ENCODE data around the gene HDGFL2.

The HDGFL2 gene

GRCh38 chr19:4449639-4450028 lies 22.5 kb upstream of the HDGFL2 start:
- Mint-ChIP-seq H3K4me1 (peaks cover 4% of the 10 kb centered on the region), H3K27me3 (no peaks in the 10 kb centered on the region), H3K9me3 (no peaks in the 10 kb centered on the region), H3K27ac (no peak overlapping the region), H3K36me3 (peaks cover 20% of the 10 kb centered on the region), H3K4me3 (no peak overlapping the region)
- ATAC-seq (ENCODE audit: low read depth) = no peak
- DNase-seq (ENCODE audit: low spot score in 2 of 2) = no peak

GRCh38 chr19:4452230-4452990 lies 19.7 kb upstream of the HDGFL2 start:
- peaks cover 21% of the 10 kb centered on the region for H3K4me1 Mint-ChIP-seq
- H3K4me3 Mint-ChIP-seq = no peak overlapping the region
- no peak overlapping the region for H3K27ac Mint-ChIP-seq
- no peak for DNase-seq (ENCODE audit: low spot score in 2 of 2)
- no peaks in the 10 kb centered on the region for H3K27me3 Mint-ChIP-seq
- H3K9me3 Mint-ChIP-seq = no peaks in the 10 kb centered on the region
- H3K36me3 Mint-ChIP-seq = peaks cover 19% of the 10 kb centered on the region
- ATAC-seq (ENCODE audit: low read depth) = no peak

- Mint-ChIP-seq H3K27me3 (no peaks in the 10 kb centered on the region), H3K36me3 (peaks cover 19% of the 10 kb centered on the region), H3K4me1 (peaks cover 25% of the 10 kb centered on the region), H3K4me3 (no peak overlapping the region), H3K27ac (no peak overlapping the region), H3K9me3 (no peaks in the 10 kb centered on the region)
- no peak for DNase-seq (ENCODE audit: low spot score in 2 of 2)
- ATAC-seq (ENCODE audit: low read depth) = no peak
Observed at GRCh38 chr19:4453232-4454179, 18.6 kb upstream of the HDGFL2 start.

GRCh38 chr19:4454747-4455718 lies 17.1 kb upstream of the HDGFL2 start:
- Mint-ChIP-seq H3K9me3 (no peaks in the 10 kb centered on the region), H3K27me3 (no peaks in the 10 kb centered on the region), H3K27ac (peak overlapping the region; percentile 95), H3K4me3 (peak overlapping the region; percentile 5), H3K4me1 (peaks cover 25% of the 10 kb centered on the region), H3K36me3 (peaks cover 13% of the 10 kb centered on the region)
- DNase-seq (ENCODE audit: low spot score in 2 of 2) (no peak), ATAC-seq (ENCODE audit: low read depth) (no peak)

GRCh38 chr19:4455719-4456475 lies 16.2 kb upstream of the HDGFL2 start:
- DNase-seq (ENCODE audit: low spot score in 2 of 2) = no peak

GRCh38 chr19:4456476-4456842 lies 15.6 kb upstream of the HDGFL2 start:
- Mint-ChIP-seq H3K9me3 (no peaks in the 10 kb centered on the region), H3K27me3 (no peaks in the 10 kb centered on the region), H3K4me1 (peaks cover 25% of the 10 kb centered on the region), H3K36me3 (peaks cover 11% of the 10 kb centered on the region), H3K27ac (peak overlapping the region; percentile 95), H3K4me3 (peak overlapping the region; percentile 88)
- no peak for ATAC-seq (ENCODE audit: low read depth)
- DNase-seq (ENCODE audit: low spot score in 2 of 2) = no peak

More at GRCh38 chr19:4455719-4456475, 16.2 kb upstream of the HDGFL2 start:
- no peaks in the 10 kb centered on the region for H3K27me3 Mint-ChIP-seq
- no peaks in the 10 kb centered on the region for H3K9me3 Mint-ChIP-seq
- peaks cover 25% of the 10 kb centered on the region for H3K4me1 Mint-ChIP-seq
- peak overlapping the region; percentile 95 for H3K27ac Mint-ChIP-seq
- ATAC-seq (ENCODE audit: low read depth) = no peak
- H3K36me3 Mint-ChIP-seq = peaks cover 11% of the 10 kb centered on the region
- H3K4me3 Mint-ChIP-seq = peak overlapping the region; percentile 88

GRCh38 chr19:4456843-4457653 lies 15.0 kb upstream of the HDGFL2 start:
- Mint-ChIP-seq H3K4me1 (peaks cover 25% of the 10 kb centered on the region), H3K4me3 (peak overlapping the region; percentile 88), H3K36me3 (peaks cover 9% of the 10 kb centered on the region), H3K27me3 (no peaks in the 10 kb centered on the region), H3K27ac (peak overlapping the region; percentile 95), H3K9me3 (no peaks in the 10 kb centered on the region)
- DNase-seq (ENCODE audit: low spot score in 2 of 2) (peak in 1 of 2 donors; percentile 43), ATAC-seq (ENCODE audit: low read depth) (peak; percentile 38)

GRCh38 chr19:4457654-4458395 lies 14.3 kb upstream of the HDGFL2 start, which contains the start of gene UBXN6:
TSS of gene UBXN6 (minus strand) at chr19:4457794. CDS start at chr19:4457697, 97 bp downstream.
- peaks cover 7% of the 10 kb centered on the region for H3K36me3 Mint-ChIP-seq
- H3K9me3 Mint-ChIP-seq = no peaks in the 10 kb centered on the region
- DNase-seq (ENCODE audit: low spot score in 2 of 2) (peak; percentile 94 to 95), ATAC-seq (ENCODE audit: low read depth) (peak; percentile 98)
- H3K27ac Mint-ChIP-seq = peak within 1 kb of the TSS; percentile 95
- H3K27me3 Mint-ChIP-seq = no peaks in the 10 kb centered on the region
- peak within 1 kb of the TSS; percentile 88 for H3K4me3 Mint-ChIP-seq
- peaks cover 25% of the 10 kb centered on the region for H3K4me1 Mint-ChIP-seq

- Mint-ChIP-seq H3K27ac (no peak overlapping the region), H3K9me3 (no peaks in the 10 kb centered on the region)
Observed at GRCh38 chr19:4464815-4465581, 7.1 kb upstream of the HDGFL2 start.

GRCh38 chr19:4467835-4468234 lies 4.3 kb upstream of the HDGFL2 start:
- Mint-ChIP-seq H3K4me1 (no peaks in the 10 kb centered on the region), H3K27ac (no peak overlapping the region), H3K36me3 (no peaks in the 10 kb centered on the region), H3K4me3 (no peak overlapping the region), H3K27me3 (no peaks in the 10 kb centered on the region), H3K9me3 (no peaks in the 10 kb centered on the region)
- DNase-seq (ENCODE audit: low spot score in 2 of 2) = no peak
- ATAC-seq (ENCODE audit: low read depth) = no peak

More at GRCh38 chr19:4464815-4465581, 7.1 kb upstream of the HDGFL2 start:
- no peak for DNase-seq (ENCODE audit: low spot score in 2 of 2)
- H3K4me3 Mint-ChIP-seq = no peak overlapping the region
- no peak for ATAC-seq (ENCODE audit: low read depth)
- no peaks in the 10 kb centered on the region for H3K27me3 Mint-ChIP-seq
- H3K4me1 Mint-ChIP-seq = no peaks in the 10 kb centered on the region
- H3K36me3 Mint-ChIP-seq = no peaks in the 10 kb centered on the region

GRCh38 chr19:4471403-4472173 lies 509 bp upstream of the HDGFL2 start:
- Mint-ChIP-seq H3K27ac (no peak overlapping the region), H3K36me3 (peaks cover 3% of the 10 kb centered on the region), H3K4me3 (no peak overlapping the region), H3K27me3 (no peaks in the 10 kb centered on the region), H3K4me1 (peaks cover 16% of the 10 kb centered on the region), H3K9me3 (no peaks in the 10 kb centered on the region)
- peak; percentile 80 for ATAC-seq (ENCODE audit: low read depth)
- DNase-seq (ENCODE audit: low spot score in 2 of 2) = peak; percentile 86 to 95
